Caco-2 (cell line): Measurements from ENCODE around the gene ABL1. TPM values are rescaled to one million over a fixed set of nuclear protein-coding genes. Genes with fewer than 3 reads are reported as not detected.

Source experiments
- Bru-seq: library from RNA; stranded (reverse); fragments of 400-500 nt; gene quantifications from one replicate; lab custom pipeline; 2021; lab: Mats Ljungman, UMichigan
- BruChase-seq, 2 experiments: library from RNA; stranded (reverse); fragments of 400-500 nt; gene quantifications; one replicate each; lab custom pipeline; 2021; lab: Mats Ljungman, UMichigan
- BruUV-seq: library from RNA; stranded (reverse); fragments of 400-500 nt; replicated peaks from 2 replicates; lab custom pipeline; 2021; lab: Mats Ljungman, UMichigan
- CTCF ChIA-PET: fragments of 300-600 bp; sonication (Branson Sonifier 250); formaldehyde crosslinking; loops from one replicate; lab custom pipeline; 2022; ENCODE audit warnings: antibody characterized with exemption; lab: Charles Lee
- POLR2A ChIA-PET: fragments of 300-600 bp; sonication (Branson Sonifier 250); formaldehyde crosslinking; loops from one replicate; lab custom pipeline; 2022; ENCODE audit warnings: antibody characterized with exemption; lab: Charles Lee
- DNase-seq, 2 experiments: peaks; one replicate each; pipeline versions ENCODE4 v3.0.0 to v3.0.0-alpha.2; 2020 to 2022
- H3K27me3 ChIP-seq: replicated peaks from 2 replicates; pipeline ENCODE4 v1.6.0; 2011; ENCODE audit warnings: low read length; ENCODE audit not compliant: control insufficient read depth, insufficient read depth
- H3K36me3 ChIP-seq: 2 replicates; pipeline ENCODE4 v1.5.1; 2011; ENCODE audit warnings: low read length; ENCODE audit not compliant: control insufficient read depth, insufficient read depth
- H3K4me1 ChIP-seq: fragments of 250-450 bp; sonication (Bioruptor Pico); 2 replicates; pipeline ENCODE4 v1.5.1; 2020; ENCODE audit warnings: mild to moderate bottlenecking
- H3K4me3 ChIP-seq: 2 replicates; pipeline ENCODE4 v1.5.1; 2011; ENCODE audit warnings: low read depth, mild to moderate bottlenecking, control low read depth, low read length
- H3K9me3 ChIP-seq: fragments of 250-450 bp; sonication (Bioruptor Pico); 2 replicates; pipeline ENCODE4 v1.5.1; 2020; ENCODE audit warnings: mild to moderate bottlenecking, moderate library complexity
- H3K27ac Mint-ChIP-seq: one replicate; pipeline ENCODE4 v1.8.0; 2022; ENCODE audit warnings: mixed read lengths; ENCODE audit not compliant: unreplicated experiment
- H3K27me3 Mint-ChIP-seq: one replicate; pipeline ENCODE4 v1.8.0; 2022; ENCODE audit warnings: mixed read lengths; ENCODE audit not compliant: insufficient read depth, unreplicated experiment
- H3K36me3 Mint-ChIP-seq: one replicate; pipeline ENCODE4 v1.8.0; 2022; ENCODE audit warnings: mild to moderate bottlenecking, mixed read lengths; ENCODE audit not compliant: insufficient read depth, unreplicated experiment
- H3K4me1 Mint-ChIP-seq: one replicate; pipeline ENCODE4 v1.8.0; 2022; ENCODE audit warnings: low read depth, mixed read lengths; ENCODE audit not compliant: unreplicated experiment
- H3K4me3 Mint-ChIP-seq: one replicate; pipeline ENCODE4 v1.8.0; 2022; ENCODE audit warnings: mild to moderate bottlenecking, moderate library complexity, mixed read lengths; ENCODE audit not compliant: unreplicated experiment
- H3K9me3 Mint-ChIP-seq: one replicate; pipeline ENCODE4 v1.8.0; 2022; ENCODE audit warnings: mixed read lengths; ENCODE audit not compliant: unreplicated experiment
- intact Hi-C: fragments of 100-400 bp; cut with micrococcal nuclease; formaldehyde crosslinking; loops from one replicate; pipeline ENCODE4 v1.10.0; 2022; ENCODE audit not compliant: unreplicated experiment
- long read RNA-seq: library from polyadenylated mRNA; stranded (forward); transcript quantifications from one replicate; pipeline ENCODE4 v2.0.0, GENCODE V29; 2022
- total RNA-seq: library from RNA; stranded (reverse); gene quantifications from 2 replicates; pipeline ENCODE4 v1.2.3, GENCODE V29; 2022
- TF ChIP-seq, protein P1 (sequence below), 2 experiments: fragments of 200-600 bp in 1 of 2; IDR thresholded peaks; 1 replicate in 1 of 2; 2 replicates in 1 of 2; pipeline versions ENCODE4 v1.5.1 to v1.8.0; 2011 to 2022; ENCODE audit warnings: antibody characterized with exemption in 1 of 2, control low read depth in 1 of 2, inconsistent platforms in 1 of 2, low read depth in 1 of 2, low read length in 1 of 2, mild to moderate bottlenecking in 1 of 2, moderate library complexity in 1 of 2; ENCODE audit not compliant: insufficient read depth in 1 of 2, severe bottlenecking in 1 of 2, unreplicated experiment in 1 of 2

Gene ABL1
- 50.9 and 55.2 TPM in 2 replicates for total RNA-seq
- Bru-seq, nascent RNA: percentile 70 among the genes with signal in this experiment
- BruChase-seq, experiment 1, labeled RNA remaining after a 2-hour chase: percentile 70 among the genes with signal in this experiment
- BruChase-seq, experiment 2, labeled RNA remaining after a 6-hour chase: percentile 73 among the genes with signal in this experiment
- long read RNA-seq, full-length matches to known transcripts: 22 of 51 reads
- long read RNA-seq, partial matches to known transcripts: 21 of 51 reads
- long read RNA-seq, other reads (novel, unspliced or antisense): 8 of 51 reads

DNA sequence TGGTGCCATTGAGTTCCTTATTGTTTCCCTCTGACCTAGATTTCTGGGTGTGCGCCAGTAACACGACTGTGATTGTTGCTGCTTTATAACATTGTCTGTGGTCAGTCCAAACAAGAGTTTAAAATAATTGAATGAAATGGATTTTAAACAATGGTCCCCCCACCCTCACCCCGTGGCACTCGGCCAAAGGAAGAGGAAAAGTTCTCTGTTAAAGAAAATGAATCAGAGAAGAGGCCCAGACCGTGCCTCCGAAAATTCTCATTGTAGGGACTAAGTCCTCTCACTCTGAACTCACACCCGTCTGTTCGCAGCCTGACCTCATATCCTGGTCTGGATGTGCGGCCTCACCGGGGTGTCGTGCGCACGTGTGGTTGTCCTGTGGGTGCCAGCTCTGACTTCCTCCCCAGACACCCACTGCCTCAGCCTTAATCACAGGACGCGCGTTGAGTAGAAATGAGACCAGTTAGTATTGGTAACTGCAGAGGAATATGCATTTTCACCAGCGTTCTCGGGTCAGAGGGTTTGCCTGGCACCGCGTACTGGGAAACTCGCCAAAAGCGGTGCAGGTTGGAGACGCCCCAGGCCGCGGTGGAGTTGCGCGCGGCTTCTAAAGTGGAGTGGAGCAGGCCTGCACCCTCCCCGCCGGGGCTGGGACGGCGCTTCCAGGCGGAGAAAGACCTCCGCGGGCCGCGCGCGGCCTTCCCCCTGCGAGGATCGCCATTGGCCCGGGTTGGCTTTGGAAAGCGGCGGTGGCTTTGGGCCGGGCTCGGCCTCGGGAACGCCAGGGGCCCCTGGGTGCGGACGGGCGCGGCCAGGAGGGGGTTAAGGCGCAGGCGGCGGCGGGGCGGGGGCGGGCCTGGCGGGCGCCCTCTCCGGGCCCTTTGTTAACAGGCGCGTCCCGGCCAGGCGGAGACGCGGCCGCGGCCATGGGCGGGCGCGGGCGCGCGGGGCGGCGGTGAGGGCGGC is at the start of gene ABL1:
ABL1 (plus strand) TSS at position 884 of the 966 bp plus-strand sequence. CDS start 193 bp downstream, outside the sequence.
- ChIA-PET CTCF (interaction anchor here (1.5 kb wide), 1 partner anchor 63 kb away, joined by 4 read pairs; no protein-coding TSS in a partner anchor), POLR2A (interaction anchor here (0.5 kb wide), 1 partner anchor 101 kb away, joined by 3 read pairs; no protein-coding TSS in a partner anchor)
- Histone ChIP-seq H3K4me1 (peaks cover 8% of the 10 kb centered on the region; the same call in 1 of the 2 replicates), H3K4me3 (peak within 1 kb of the TSS; percentile 79), H3K36me3 (no peaks in the 10 kb centered on the region), H3K9me3 (no peaks in the 10 kb centered on the region), H3K27me3 (no peaks in the 10 kb centered on the region)
- Mint-ChIP-seq H3K27ac (peak within 1 kb of the TSS; percentile 94), H3K36me3 (peaks cover 19% of the 10 kb centered on the region), H3K27me3 (no peaks in the 10 kb centered on the region), H3K9me3 (no peaks in the 10 kb centered on the region), H3K4me1 (peaks cover 16% of the 10 kb centered on the region), H3K4me3 (peak within 1 kb of the TSS; percentile 93)
- TF ChIP-seq, protein P1, sequence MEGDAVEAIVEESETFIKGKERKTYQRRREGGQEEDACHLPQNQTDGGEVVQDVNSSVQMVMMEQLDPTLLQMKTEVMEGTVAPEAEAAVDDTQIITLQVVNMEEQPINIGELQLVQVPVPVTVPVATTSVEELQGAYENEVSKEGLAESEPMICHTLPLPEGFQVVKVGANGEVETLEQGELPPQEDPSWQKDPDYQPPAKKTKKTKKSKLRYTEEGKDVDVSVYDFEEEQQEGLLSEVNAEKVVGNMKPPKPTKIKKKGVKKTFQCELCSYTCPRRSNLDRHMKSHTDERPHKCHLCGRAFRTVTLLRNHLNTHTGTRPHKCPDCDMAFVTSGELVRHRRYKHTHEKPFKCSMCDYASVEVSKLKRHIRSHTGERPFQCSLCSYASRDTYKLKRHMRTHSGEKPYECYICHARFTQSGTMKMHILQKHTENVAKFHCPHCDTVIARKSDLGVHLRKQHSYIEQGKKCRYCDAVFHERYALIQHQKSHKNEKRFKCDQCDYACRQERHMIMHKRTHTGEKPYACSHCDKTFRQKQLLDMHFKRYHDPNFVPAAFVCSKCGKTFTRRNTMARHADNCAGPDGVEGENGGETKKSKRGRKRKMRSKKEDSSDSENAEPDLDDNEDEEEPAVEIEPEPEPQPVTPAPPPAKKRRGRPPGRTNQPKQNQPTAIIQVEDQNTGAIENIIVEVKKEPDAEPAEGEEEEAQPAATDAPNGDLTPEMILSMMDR (IDR thresholded peaks at IDR 0.05; ENCODE audit: insufficient read depth in 1 of 2, low read depth in 1 of 2, low read length in 1 of 2, severe bottlenecking in 1 of 2, unreplicated experiment in 1 of 2): no peak
- intact Hi-C loops: loop anchor here (1.0 kb wide), 1 partner anchor 9 kb away; no protein-coding TSS in a partner anchor
- peak; percentile 80 to 82 for DNase-seq
- BruUV-seq: TSS peak; percentile 61

DNA sequence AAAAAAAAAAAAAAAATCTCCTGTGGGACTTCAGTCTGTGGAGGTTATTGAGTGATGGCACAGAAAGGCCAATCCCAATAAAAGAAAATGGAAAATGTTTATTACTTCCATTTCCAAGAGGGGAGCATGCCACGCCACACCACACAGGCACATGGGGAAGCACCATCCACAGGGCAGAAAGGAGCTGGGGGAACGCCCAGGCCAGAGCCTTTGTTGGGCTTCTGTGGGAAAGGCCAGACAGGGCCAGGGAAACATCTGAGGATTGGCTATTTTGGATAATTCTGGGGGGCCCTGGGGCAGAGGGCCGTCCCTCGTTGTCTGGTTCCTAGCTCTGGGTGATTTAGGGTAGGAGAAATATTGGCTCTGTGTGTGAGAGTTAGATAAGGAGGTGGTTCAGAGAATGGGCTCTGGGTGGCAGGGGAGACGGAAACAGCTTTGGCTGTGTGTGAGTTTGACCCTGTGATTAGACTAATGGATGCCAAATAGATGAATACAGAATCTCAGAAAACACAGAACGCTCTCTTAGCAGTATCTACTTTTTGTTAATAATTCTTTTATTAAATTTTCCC is 49.0 kb upstream of the ABL1 start:
- CTCF ChIA-PET: no interaction called here
- H3K4me3 ChIP-seq: no peak overlapping the region
- Mint-ChIP-seq H3K4me1 (no peaks in the 10 kb centered on the region), H3K36me3 (peaks cover 5% of the 10 kb centered on the region), H3K27ac (no peak overlapping the region), H3K27me3 (no peaks in the 10 kb centered on the region), H3K4me3 (no peak overlapping the region), H3K9me3 (peaks cover 19% of the 10 kb centered on the region)
- no peak for DNase-seq
- H3K9me3 ChIP-seq: peaks cover 10% of the 10 kb centered on the region; the same call in 1 of the 2 replicates
- POLR2A ChIA-PET: no interaction called here
- no peaks in the 10 kb centered on the region; the same call in 1 of the 2 replicates for H3K4me1 ChIP-seq
- no TSS peak for BruUV-seq
- TF ChIP-seq, protein P1 (IDR thresholded peaks at IDR 0.05; ENCODE audit: insufficient read depth in 1 of 2, low read depth in 1 of 2, low read length in 1 of 2, severe bottlenecking in 1 of 2, unreplicated experiment in 1 of 2): no peak
- no peaks in the 10 kb centered on the region for H3K27me3 ChIP-seq
- no peaks in the 10 kb centered on the region for H3K36me3 ChIP-seq
- intact Hi-C loops: no loop called here
